Panc1 (cell line): ENCODE data around the gene COL1A1. TPM values are rescaled to one million over a fixed set of nuclear protein-coding genes. Genes with fewer than 3 reads are reported as not detected.

Source experiments
- ATAC-seq: fragments of 200-7000 bp; cut with Tn5 transposase; 2 replicates; pipeline ENCODE4 v1.9.1; 2020; ENCODE audit warnings: mild to moderate bottlenecking, moderate library complexity
- BruUV-seq: library from RNA; stranded (reverse); fragments of 400-500 nt; replicated peaks from 2 replicates; lab custom pipeline; 2021; lab: Mats Ljungman, UMichigan
- CTCF ChIA-PET: fragments of 300-600 bp; sonication (Branson Sonifier 250); formaldehyde crosslinking; loops from one replicate; lab custom pipeline; 2022; ENCODE audit warnings: antibody characterized with exemption; lab: Charles Lee
- POLR2A ChIA-PET: fragments of 300-600 bp; sonication (Branson Sonifier 250); formaldehyde crosslinking; loops from one replicate; lab custom pipeline; 2022; ENCODE audit warnings: antibody characterized with exemption; lab: Charles Lee
- DNase-seq: peaks from one replicate; pipeline ENCODE4 v3.0.0-alpha.2; 2010; ENCODE audit warnings: low read depth, low spot score
- H3K27ac ChIP-seq: 2 replicates; pipeline ENCODE4 v1.5.1; 2011; ENCODE audit warnings: mild to moderate bottlenecking, low read length, inconsistent platforms
- H3K27me3 ChIP-seq: fragments of 200-500 bp; sonication (Bioruptor generic); 2 replicates; pipeline ENCODE4 v1.6.0; 2014; ENCODE audit warnings: low read length, inconsistent platforms; ENCODE audit not compliant: control insufficient read depth, insufficient read depth
- H3K36me3 ChIP-seq: fragments of 200-500 bp; sonication (Bioruptor generic); 2 replicates; pipeline ENCODE4 v1.5.1; 2014; ENCODE audit warnings: inconsistent platforms, mild to moderate bottlenecking, low read length, moderate library complexity; ENCODE audit not compliant: control insufficient read depth, insufficient read depth
- H3K4me1 ChIP-seq: 2 replicates; pipeline ENCODE4 v1.5.1; 2011; ENCODE audit warnings: inconsistent platforms, mild to moderate bottlenecking, low read length, moderate library complexity; ENCODE audit not compliant: control insufficient read depth, insufficient read depth
- H3K4me3 ChIP-seq, 2 experiments: 2 replicates each; pipeline ENCODE4 v1.5.1; 2011 to 2012; ENCODE audit warnings: low read depth in 2 of 2, low read length in 2 of 2, mild to moderate bottlenecking in 2 of 2, inconsistent platforms in 1 of 2, moderate library complexity in 1 of 2
- H3K9me3 ChIP-seq: fragments of 200-500 bp; sonication (Bioruptor generic); 2 replicates; pipeline ENCODE4 v1.5.1; 2014; ENCODE audit warnings: low read depth, mild to moderate bottlenecking, inconsistent platforms, low read length, moderate library complexity; ENCODE audit not compliant: control insufficient read depth, insufficient read depth
- POLR2AphosphoS5 ChIP-seq: IDR thresholded peaks from 2 replicates; pipeline ENCODE4 v1.6.1; 2012; ENCODE audit warnings: mild to moderate bottlenecking, low read depth, low read length, moderate library complexity
- SIN3A ChIP-seq: IDR thresholded peaks from 2 replicates; pipeline ENCODE4 v1.6.1; 2012; ENCODE audit warnings: low read depth, mild to moderate bottlenecking, low read length, moderate library complexity, borderline replicate concordance; ENCODE audit not compliant: insufficient read depth
- TCF7L2 ChIP-seq: IDR thresholded peaks from 2 replicates; pipeline ENCODE4 v1.6.1; 2011; ENCODE audit warnings: mild to moderate bottlenecking, low read depth, low read length, inconsistent platforms
- in situ Hi-C: cut with HindIII; loops from 2 replicates; pipeline ENCODE4 v1.10.0; 2016; ENCODE audit warnings: low sequenced_read_pairs, low pct_unique_long_range_greater_than_20kb
- intact Hi-C: fragments of 100-400 bp; cut with micrococcal nuclease; formaldehyde crosslinking; loops from one replicate; pipeline ENCODE4 v1.10.0; 2022; ENCODE audit not compliant: unreplicated experiment
- total RNA-seq: library from RNA; stranded (reverse); gene quantifications from one replicate; pipeline ENCODE4 v1.2.1, GENCODE V29; 2021; ENCODE audit not compliant: unreplicated experiment
- TF ChIP-seq, protein P1 (sequence below), 2 experiments: IDR thresholded peaks; 2 replicates each; pipeline ENCODE4 v1.6.1; 2011 to 2012; ENCODE audit warnings: low read depth in 2 of 2, control low read depth in 1 of 2, low read length in 1 of 2, mild to moderate bottlenecking in 1 of 2, moderate library complexity in 1 of 2; ENCODE audit not compliant: insufficient read depth in 1 of 2
- TF ChIP-seq, protein P2 (sequence below): fragments of 450-650 bp; IDR thresholded peaks from 2 replicates; pipeline ENCODE4 v1.5.1; 2017; ENCODE audit warnings: mild to moderate bottlenecking

The COL1A1 gene
- total RNA-seq, 1 experiment from 2014 or later = 52.7 TPM

DNA sequence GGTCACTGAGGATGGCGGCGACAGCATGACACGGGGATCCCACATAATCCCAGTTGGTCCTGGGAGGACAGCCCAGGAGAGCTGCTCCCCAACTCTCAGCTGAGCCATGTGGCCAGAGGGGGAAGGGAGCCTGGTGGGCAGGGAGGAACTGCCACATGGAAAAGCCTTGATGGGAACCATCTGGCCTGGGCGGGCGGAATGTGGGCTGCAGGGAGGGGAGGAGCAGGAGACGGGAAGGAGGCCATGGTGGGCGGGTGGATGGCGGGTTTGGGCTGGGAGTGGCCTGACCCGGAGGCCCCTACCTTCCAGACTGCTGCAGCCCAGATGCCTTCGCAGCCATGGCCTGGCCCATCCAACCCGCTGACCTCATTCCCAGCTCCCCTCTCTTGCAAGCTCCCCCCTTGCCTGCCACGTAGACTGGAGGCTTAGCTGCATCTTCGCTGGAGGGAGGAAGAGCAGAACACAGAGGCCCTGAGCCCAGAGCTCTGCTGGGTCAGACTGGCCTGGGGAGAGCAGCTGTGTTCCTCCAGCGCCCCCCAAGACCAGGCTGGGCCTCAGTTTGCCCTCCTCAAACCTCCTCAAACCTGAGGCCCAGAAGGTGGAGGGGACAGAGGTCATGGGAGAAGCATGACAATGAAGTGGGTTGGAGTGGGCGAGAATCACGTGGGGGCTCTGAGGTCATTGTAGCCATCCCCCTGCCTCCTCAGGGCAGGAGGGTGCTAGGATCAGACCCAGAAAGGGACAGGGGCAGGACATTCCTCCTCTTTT, 8.2 kb upstream of the COL1A1 start:
- intact Hi-C loops (no loop called here), in situ Hi-C loops (loop anchor here (10.0 kb wide), 1 partner anchor 45 kb away; no protein-coding TSS in a partner anchor)
- DNase-seq (no peak), ATAC-seq (0 out of 2 replicates have a peak, but pooled peaks have one; percentile 11)
- no peak overlapping the region for H3K27ac ChIP-seq
- ChIA-PET CTCF (interaction anchor here (1.5 kb wide), 1 partner anchor 10 kb away, joined by 4 read pairs; no protein-coding TSS in a partner anchor), POLR2A (no interaction called here)
- TF ChIP-seq TCF7L2 (no peak), POLR2AphosphoS5 (no peak), SIN3A (no peak)
- TF ChIP-seq, protein P1, sequence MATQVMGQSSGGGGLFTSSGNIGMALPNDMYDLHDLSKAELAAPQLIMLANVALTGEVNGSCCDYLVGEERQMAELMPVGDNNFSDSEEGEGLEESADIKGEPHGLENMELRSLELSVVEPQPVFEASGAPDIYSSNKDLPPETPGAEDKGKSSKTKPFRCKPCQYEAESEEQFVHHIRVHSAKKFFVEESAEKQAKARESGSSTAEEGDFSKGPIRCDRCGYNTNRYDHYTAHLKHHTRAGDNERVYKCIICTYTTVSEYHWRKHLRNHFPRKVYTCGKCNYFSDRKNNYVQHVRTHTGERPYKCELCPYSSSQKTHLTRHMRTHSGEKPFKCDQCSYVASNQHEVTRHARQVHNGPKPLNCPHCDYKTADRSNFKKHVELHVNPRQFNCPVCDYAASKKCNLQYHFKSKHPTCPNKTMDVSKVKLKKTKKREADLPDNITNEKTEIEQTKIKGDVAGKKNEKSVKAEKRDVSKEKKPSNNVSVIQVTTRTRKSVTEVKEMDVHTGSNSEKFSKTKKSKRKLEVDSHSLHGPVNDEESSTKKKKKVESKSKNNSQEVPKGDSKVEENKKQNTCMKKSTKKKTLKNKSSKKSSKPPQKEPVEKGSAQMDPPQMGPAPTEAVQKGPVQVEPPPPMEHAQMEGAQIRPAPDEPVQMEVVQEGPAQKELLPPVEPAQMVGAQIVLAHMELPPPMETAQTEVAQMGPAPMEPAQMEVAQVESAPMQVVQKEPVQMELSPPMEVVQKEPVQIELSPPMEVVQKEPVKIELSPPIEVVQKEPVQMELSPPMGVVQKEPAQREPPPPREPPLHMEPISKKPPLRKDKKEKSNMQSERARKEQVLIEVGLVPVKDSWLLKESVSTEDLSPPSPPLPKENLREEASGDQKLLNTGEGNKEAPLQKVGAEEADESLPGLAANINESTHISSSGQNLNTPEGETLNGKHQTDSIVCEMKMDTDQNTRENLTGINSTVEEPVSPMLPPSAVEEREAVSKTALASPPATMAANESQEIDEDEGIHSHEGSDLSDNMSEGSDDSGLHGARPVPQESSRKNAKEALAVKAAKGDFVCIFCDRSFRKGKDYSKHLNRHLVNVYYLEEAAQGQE (IDR thresholded peaks at IDR 0.05; ENCODE audit: insufficient read depth in 1 of 2, low read depth in 2 of 2, low read length in 1 of 2) = no peak
- TF ChIP-seq, protein P2, sequence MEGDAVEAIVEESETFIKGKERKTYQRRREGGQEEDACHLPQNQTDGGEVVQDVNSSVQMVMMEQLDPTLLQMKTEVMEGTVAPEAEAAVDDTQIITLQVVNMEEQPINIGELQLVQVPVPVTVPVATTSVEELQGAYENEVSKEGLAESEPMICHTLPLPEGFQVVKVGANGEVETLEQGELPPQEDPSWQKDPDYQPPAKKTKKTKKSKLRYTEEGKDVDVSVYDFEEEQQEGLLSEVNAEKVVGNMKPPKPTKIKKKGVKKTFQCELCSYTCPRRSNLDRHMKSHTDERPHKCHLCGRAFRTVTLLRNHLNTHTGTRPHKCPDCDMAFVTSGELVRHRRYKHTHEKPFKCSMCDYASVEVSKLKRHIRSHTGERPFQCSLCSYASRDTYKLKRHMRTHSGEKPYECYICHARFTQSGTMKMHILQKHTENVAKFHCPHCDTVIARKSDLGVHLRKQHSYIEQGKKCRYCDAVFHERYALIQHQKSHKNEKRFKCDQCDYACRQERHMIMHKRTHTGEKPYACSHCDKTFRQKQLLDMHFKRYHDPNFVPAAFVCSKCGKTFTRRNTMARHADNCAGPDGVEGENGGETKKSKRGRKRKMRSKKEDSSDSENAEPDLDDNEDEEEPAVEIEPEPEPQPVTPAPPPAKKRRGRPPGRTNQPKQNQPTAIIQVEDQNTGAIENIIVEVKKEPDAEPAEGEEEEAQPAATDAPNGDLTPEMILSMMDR = no peak
- no peaks in the 10 kb centered on the region for H3K27me3 ChIP-seq
- H3K4me1 ChIP-seq = peaks cover 20% of the 10 kb centered on the region
- no peaks in the 10 kb centered on the region for H3K36me3 ChIP-seq
- no peaks in the 10 kb centered on the region for H3K9me3 ChIP-seq
- H3K4me3 ChIP-seq = no peak overlapping the region; a peak in 1 of 4 replicates
- no TSS peak for BruUV-seq

DNA sequence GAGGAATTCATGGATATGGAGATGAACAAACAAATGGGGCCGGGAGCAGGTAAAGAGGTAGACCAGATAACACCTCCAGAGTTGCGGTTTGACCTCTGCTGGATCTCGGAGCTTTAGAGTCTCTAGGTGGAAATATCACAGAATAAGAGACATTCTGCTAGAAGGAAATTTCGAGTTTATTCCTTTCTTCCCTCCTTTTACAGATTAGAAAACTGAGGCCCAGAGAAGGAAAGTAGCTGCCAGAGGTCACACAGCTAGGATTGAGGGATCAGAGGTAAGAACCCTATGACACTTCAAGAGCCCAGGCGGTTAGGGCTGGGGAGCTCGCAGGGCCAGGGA, 7.7 kb upstream of the COL1A1 start:
- intact Hi-C loops = no loop called here
- Histone ChIP-seq H3K4me3 (no peak overlapping the region), H3K4me1 (peaks cover 20% of the 10 kb centered on the region), H3K9me3 (no peaks in the 10 kb centered on the region), H3K36me3 (no peaks in the 10 kb centered on the region), H3K27me3 (no peaks in the 10 kb centered on the region), H3K27ac (no peak overlapping the region)
- ChIA-PET CTCF (interaction anchor here (1.5 kb wide), 1 partner anchor 9 kb away, joined by 4 read pairs; no protein-coding TSS in a partner anchor), POLR2A (no interaction called here)
- in situ Hi-C loops = loop anchor here (10.0 kb wide), 1 partner anchor 46 kb away; no protein-coding TSS in a partner anchor
- BruUV-seq = no TSS peak
- no peak for ATAC-seq
- no peak for DNase-seq
- TF ChIP-seq SIN3A (no peak), POLR2AphosphoS5 (no peak), TCF7L2 (no peak)
- TF ChIP-seq, protein P2 = no peak
- TF ChIP-seq, protein P1 (IDR thresholded peaks at IDR 0.05; ENCODE audit: insufficient read depth in 1 of 2, low read depth in 2 of 2, low read length in 1 of 2) = no peak
